GM10847 (cell line): Measurements from ENCODE around the gene EFCAB8.

Source experiments
- POLR2A ChIP-seq: IDR thresholded peaks from 2 replicates; pipeline ENCODE4 v1.6.1; 2011; ENCODE audit not compliant: insufficient read length; ENCODE audit errors: extremely low read depth

The EFCAB8 gene

GRCh38 chr20:32934580-32934979 is 75.9 kb downstream of the EFCAB8 start:
- no peak for TF ChIP-seq POLR2A

DNA sequence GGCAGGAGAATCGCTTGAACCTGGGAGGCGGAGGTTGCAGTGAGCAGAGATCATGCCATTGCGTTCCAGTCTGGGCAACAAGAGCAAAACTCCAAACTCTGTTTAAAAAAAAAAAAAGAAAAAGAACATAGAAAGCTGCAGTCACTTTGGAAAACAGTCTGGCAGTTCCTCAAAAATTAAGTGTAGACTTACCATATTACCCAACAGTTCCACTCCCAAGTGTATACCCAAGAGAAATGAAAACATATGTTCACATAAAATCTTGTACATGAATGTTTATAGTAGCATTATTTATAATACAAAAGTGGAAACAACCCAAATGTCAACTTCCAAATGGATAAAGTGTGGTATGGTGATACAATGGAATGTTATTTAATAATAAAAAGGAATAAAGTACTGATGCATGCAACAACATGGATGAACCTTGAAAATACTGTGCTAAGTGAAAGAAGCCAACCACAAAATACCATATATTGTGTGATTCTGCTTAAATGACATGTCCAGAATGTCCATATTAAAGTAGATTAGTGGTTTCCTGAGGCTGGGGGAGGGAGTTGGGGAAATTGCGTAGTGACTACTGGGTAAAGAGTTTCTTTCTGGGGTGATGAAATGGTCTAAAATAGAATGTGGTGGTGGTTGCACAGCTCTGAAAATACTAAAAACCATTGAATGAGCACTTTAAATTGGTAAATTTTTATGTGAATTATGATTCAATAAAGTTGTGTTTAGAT is 82.6 kb downstream of the EFCAB8 start:
- TF ChIP-seq POLR2A, result no peak

GRCh38 chr20:32943490-32944052 is 84.8 kb downstream of the EFCAB8 start:
- no peak for TF ChIP-seq POLR2A

DNA sequence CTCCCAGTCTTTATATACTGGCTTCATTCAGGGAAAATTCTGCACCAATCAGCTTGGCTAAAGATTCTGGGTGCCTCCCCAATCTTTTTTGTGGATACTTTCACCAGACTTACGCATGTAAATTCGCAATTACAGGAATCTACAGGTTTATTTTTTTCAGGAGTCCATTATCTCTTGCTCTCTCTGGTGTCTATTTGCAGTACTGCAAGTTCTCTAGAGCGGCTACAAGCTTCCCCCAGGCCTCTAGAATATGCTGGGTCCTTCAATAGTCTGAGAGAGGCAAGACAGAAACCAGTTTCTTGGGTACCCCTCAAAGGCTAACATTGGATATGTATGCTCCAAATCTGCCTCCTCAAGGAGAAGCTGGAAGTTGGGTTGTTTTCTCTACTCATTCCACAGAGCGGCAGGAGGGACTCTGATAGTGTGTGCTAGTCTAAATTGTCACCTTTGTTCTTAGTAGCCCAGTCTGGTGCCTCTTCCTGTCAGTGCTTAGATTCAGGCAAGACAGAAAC is 87.0 kb downstream of the EFCAB8 start:
- TF ChIP-seq POLR2A, result no peak

DNA sequence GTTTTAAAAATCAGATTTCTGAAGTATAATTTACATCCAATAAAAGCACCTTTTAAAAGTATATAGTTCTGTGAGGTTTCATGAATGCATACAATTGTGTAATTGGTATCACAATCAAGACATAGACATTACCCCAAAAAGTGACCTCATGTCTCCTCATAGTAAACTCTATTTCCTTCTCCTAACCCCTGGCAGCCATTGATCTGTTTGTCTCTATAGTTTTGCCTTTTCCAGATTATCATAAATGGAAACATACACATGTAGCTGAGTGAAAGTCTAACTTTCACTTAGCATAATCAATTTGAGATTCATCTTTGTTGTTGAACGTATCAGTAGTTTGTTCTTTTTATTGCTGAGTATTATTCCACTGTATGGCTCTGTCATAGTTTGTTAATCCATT is 87.9 kb downstream of the EFCAB8 start:
- no peak for TF ChIP-seq POLR2A

GRCh38 chr20:32957459-32957858 is 98.7 kb downstream of the EFCAB8 start:
- TF ChIP-seq POLR2A, result no peak

GRCh38 chr20:32958574-32958973 is 99.9 kb downstream of the EFCAB8 start:
- no peak for TF ChIP-seq POLR2A

DNA sequence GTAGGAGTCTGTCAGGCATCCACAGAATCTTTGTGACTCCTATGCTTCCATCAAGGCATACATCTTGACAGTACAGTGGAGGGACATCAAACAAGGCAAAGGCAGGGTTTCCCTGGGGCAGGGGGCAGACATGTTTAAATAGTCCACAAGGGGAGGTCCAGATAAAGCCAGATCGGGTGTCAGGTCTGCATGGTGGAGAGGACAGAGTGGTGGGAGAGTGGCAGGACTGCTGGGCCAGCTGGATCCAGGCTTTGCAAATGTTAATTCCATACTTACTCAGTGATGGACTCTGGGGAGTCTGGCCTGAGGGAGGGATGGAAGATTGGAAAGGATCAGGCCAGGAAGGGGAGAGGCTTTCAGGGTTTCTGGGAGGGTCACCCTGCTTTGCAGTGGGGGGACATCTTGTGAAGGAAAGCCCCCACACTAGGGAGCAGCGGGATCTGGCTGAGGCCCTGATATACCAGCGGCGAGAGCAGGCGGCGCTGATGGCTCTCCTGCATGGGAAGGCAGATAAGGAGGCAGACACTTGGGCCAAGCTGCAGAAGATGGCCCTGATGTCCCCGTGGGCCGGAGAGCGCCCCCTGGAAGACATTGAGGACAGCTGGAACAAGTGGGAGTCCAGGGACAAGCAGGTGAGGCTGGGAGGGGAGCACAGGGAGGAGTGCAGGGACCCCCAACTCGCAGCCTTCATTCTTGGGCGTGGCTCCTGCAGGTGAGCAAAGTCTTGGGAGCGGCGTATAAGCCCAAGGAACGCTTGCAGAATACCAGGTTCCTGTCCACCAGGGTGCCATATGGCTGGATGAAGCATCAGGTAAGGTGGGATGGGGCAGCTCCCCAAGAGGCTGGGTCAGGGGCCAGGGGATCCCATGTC is 100.9 kb downstream of the EFCAB8 start:
- no peak for TF ChIP-seq POLR2A

- TF ChIP-seq POLR2A, result no peak
Observed at GRCh38 chr20:32960222-32960518, 101.4 kb downstream of the EFCAB8 start.

DNA sequence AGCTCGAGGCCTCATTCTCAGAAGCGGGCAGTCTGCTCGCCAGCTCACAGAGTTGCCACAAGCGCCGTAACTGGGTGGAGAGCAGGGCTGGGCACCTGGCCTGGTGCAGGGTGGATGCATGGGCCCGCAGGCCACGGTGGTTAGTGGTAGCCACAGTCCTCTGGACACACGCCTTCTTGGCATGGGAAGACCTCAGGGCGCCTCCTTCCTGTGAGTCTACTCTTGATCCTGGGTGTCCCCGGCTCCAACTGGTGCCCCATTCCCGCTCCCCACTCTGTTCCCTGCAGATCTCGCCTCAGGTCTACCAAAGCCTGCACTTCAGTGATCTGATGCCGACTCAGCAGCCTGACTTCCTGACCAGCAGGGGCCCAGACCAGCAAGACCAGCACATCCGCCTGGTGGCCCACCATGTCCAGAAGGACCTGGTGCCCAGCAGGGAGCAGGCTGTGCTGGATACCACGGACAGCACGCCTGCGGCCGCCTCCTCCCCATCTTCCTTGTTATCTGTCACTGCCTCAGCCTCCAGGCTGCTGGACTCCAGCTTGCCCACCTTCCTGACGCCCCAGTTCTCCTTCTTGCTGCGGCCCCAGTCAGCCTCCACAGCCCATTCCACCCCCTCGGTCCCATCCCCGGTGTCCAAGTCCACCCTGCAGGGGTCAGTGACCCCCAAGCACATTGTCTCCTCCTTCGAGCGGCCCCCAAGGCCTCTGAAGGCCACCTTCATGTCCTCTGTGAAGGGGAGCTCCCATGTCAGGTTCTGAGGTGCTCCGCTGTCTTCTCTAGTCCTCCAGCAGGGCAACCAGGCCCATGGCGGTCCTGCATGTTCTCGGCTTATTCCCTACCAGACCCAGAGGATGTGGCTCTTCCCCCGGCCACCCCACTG is 102.4 kb downstream of the EFCAB8 start:
- no peak for TF ChIP-seq POLR2A

DNA sequence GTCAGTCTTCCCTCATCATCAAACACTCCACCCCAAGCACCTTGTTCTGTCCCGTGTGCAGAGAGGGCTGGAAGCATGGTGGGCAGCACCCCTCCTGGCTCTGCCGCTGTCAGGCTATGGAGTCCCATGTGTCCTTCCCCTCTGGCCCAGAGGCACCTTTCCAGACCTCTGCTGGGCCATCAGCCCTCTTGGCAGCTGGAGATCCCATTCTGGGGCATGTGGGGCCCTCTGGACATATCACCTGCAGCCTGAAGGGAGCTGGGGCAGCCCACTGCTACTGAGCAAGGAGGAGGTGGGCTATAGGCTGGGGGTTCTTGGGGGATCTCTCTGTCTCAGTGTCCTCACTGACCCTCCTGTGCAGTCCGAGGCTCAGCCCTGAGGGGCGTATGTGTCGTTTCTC is 103.3 kb downstream of the EFCAB8 start:
- TF ChIP-seq POLR2A, result no peak

DNA sequence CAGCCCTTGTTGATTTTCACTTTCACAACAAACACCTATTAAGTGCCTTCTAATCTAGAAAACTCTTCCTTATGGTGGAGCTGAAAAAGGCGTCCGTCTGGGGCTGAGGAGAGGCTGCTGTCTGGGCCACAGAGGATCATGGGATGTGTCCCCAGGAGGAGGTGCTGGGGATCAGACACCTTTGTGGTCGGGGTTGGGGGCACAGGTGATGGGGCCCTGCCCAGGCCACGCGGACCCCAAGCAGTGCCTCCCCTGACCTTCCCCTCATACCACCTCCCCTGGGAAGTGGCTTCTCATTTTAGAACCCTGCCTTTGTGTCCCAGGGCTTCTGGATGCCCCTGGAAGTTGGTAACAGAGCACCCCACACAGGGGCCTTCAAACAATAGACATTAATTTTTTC is 104.5 kb downstream of the EFCAB8 start:
- TF ChIP-seq POLR2A, result no peak

GRCh38 chr20:32964575-32964974 is 105.9 kb downstream of the EFCAB8 start:
- no peak for TF ChIP-seq POLR2A

- TF ChIP-seq POLR2A, result no peak
Observed at GRCh38 chr20:32965115-32965514, 106.4 kb downstream of the EFCAB8 start.
